Central memory CD8-positive, alpha-beta T cell (primary cell): ENCODE results near the gene CRADD.
"Not testable (repeated sequence)": the region's sequence is repeated elsewhere in the genome, so short reads cannot be mapped to it uniquely, and the experiment has no call there.

ENCODE experiments used
- ATAC-seq: fragments of 150-1000 bp; cut with Tn5 transposase; replicated peaks from 2 replicates; pipeline ENCODE4 v1.10.0; 2022; ENCODE audit warnings: mild to moderate bottlenecking, moderate FRiP score, moderate number of reproducible peaks; ENCODE audit not compliant: poor library complexity, severe bottlenecking; ENCODE audit errors: extremely low read depth
- DNase-seq, 2 donors: peaks; one replicate each; pipeline ENCODE4 v3.0.0; 2021; ENCODE audit warnings: low spot score in 2 of 2
- H3K27ac Mint-ChIP-seq: one replicate; pipeline ENCODE4 v1.8.0; 2022; ENCODE audit warnings: low read depth, mild to moderate bottlenecking, moderate library complexity, mixed read lengths
- H3K27me3 Mint-ChIP-seq: one replicate; pipeline ENCODE4 v1.8.0; 2022; ENCODE audit warnings: mixed read lengths
- H3K36me3 Mint-ChIP-seq: one replicate; pipeline ENCODE4 v1.8.0; 2022; ENCODE audit warnings: mild to moderate bottlenecking, moderate library complexity, mixed read lengths; ENCODE audit not compliant: insufficient read depth
- H3K4me1 Mint-ChIP-seq: one replicate; pipeline ENCODE4 v1.8.0; 2022; ENCODE audit warnings: mixed read lengths
- H3K4me3 Mint-ChIP-seq: one replicate; pipeline ENCODE4 v1.8.0; 2022; ENCODE audit warnings: mild to moderate bottlenecking, moderate library complexity, mixed read lengths
- H3K9me3 Mint-ChIP-seq: one replicate; pipeline ENCODE4 v1.8.0; 2022; ENCODE audit warnings: mixed read lengths

The CRADD gene

DNA sequence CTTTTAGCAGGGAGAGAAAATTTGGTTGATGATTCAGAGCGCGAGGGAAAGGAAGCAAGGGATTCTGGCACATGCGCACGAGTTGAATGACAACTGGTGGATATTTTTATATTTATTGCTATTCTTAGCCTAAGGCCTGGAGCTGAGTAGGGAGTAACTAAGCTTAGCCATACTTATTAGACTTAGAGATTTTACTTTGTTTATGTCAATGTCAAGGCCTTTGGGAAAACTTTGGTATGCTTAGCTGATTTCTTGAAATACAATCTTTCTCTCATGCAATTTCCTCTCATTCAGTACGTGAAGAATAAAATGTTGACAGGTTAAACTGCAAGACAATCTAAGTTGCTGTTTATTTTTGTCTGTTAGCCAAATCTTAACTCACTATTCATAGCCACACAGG, 101.1 kb downstream of the CRADD start:
- Mint-ChIP-seq H3K4me1 (peaks cover 11% of the 10 kb centered on the region), H3K36me3 (no peaks in the 10 kb centered on the region), H3K27ac (no peak overlapping the region), H3K9me3 (no peaks in the 10 kb centered on the region), H3K4me3 (no peak overlapping the region), H3K27me3 (no peaks in the 10 kb centered on the region)
- no peak for DNase-seq
- ATAC-seq = no peak

DNA sequence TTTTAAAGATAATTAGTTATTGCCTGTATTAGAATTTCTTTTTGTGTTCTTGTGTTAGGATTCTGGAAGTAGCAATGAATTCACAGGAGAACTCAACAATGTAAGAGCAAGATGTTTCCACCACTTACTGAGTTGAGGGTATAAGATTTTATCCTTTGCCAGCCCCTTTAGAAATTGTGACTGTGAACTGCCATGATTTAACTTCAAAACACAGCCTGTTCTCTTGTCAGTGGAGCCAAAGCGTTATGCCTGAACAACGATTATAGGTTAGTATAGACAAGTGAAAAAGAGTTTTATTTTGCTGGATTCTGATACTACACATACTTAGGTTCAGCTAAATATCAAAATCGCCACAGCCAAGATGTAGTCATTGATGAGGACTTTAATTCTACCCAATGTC, 101.6 kb downstream of the CRADD start:
- ATAC-seq (no peak), DNase-seq (no peak)
- H3K4me3 Mint-ChIP-seq = no peak overlapping the region
- no peaks in the 10 kb centered on the region for H3K27me3 Mint-ChIP-seq
- H3K9me3 Mint-ChIP-seq = no peaks in the 10 kb centered on the region
- peaks cover 9% of the 10 kb centered on the region for H3K4me1 Mint-ChIP-seq
- no peak overlapping the region for H3K27ac Mint-ChIP-seq
- H3K36me3 Mint-ChIP-seq = no peaks in the 10 kb centered on the region

DNA sequence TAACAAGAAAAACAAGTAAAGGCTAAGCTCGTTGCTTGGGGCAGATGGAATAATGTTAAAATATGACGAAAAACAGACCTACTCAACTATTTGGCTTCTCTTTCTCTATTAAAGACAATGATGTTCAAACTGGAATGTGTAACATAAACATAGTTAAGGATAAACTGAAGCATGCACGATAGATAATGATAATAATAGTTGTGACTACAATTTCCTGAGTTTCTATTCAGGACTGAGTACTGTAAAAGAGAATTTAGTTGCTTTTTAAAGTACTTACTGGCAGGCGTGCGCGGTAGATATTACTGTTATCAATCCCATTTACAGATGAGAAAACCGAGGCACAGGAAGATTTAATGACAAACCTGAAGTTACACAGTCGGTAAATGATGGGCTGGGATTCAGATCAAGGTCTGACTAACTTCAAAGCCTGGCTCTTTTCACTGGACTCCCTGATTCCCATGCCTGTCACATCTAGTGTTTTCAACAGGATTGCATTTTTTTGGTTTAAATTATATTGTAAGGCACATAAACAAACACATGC, 103.0 kb downstream of the CRADD start:
- no peaks in the 10 kb centered on the region for H3K27me3 Mint-ChIP-seq
- H3K4me1 Mint-ChIP-seq = peaks cover 18% of the 10 kb centered on the region
- no peaks in the 10 kb centered on the region for H3K36me3 Mint-ChIP-seq
- H3K27ac Mint-ChIP-seq = no peak overlapping the region
- DNase-seq = no peak
- ATAC-seq = no peak
- no peak overlapping the region for H3K4me3 Mint-ChIP-seq
- H3K9me3 Mint-ChIP-seq = no peaks in the 10 kb centered on the region

DNA sequence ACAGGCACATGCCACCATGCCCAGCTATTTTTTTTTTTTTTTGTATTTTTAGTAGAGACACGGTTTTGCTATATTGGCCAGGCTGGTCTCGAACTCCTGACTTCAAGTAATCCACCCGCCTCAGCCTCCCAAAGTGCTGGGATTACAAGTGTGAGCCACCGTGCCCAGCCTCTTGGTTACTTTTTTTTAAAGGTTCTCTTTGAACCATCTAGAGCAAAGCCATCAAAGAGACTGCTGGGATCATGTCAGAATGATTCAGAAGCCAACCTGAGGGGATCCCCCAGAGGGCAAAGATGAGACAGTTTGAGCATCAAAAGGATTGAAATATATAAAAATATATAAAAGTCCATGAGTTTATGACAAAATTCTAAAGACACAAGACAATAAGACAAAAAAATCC, 103.7 kb downstream of the CRADD start:
- H3K27ac Mint-ChIP-seq, H3K36me3 Mint-ChIP-seq, H3K9me3 Mint-ChIP-seq, ATAC-seq, H3K4me3 Mint-ChIP-seq, DNase-seq, H3K27me3 Mint-ChIP-seq: not testable (repeated sequence)
- H3K4me1 Mint-ChIP-seq = peaks cover 24% of the 10 kb centered on the region

DNA sequence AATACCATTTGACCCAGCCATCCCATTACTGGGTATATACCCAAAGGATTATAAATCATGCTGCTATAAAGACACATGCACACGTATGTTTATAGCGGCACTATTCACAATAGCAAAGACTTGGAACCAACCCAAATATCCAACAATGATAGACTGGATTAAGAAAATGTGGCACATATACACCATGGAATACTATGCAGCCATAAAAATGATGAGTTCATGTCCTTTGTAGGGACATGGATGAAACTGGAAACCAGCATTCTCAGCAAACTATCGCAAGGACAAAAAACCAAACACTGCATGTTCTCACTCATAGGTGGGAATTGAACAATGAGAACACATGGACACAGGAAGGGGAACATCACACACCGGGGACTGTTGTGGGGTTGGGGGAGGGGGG, 104.8 kb downstream of the CRADD start:
- H3K27me3 Mint-ChIP-seq, H3K9me3 Mint-ChIP-seq, ATAC-seq, DNase-seq, H3K27ac Mint-ChIP-seq, H3K36me3 Mint-ChIP-seq, H3K4me3 Mint-ChIP-seq: not testable (repeated sequence)
- peaks cover 18% of the 10 kb centered on the region for H3K4me1 Mint-ChIP-seq

DNA sequence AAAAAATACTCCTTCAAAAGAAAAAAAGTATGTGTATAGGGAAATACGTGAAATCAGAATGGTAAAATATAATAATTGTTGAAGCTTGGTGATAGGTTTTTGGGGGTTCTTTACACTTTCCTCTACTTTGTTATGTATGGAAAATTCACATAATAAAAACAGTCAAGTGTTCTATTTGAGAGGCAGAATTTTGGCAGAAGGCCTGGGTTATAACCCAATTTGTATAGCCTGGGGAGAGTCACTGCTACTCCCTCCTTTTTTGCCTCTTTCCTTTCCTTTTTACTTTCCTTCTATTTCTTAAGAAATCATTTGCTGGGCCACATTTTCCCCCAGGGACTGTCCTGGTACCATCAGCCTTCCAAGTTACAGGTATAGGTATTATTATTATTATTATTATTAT, 105.7 kb downstream of the CRADD start:
- H3K4me3 Mint-ChIP-seq = no peak overlapping the region

DNA sequence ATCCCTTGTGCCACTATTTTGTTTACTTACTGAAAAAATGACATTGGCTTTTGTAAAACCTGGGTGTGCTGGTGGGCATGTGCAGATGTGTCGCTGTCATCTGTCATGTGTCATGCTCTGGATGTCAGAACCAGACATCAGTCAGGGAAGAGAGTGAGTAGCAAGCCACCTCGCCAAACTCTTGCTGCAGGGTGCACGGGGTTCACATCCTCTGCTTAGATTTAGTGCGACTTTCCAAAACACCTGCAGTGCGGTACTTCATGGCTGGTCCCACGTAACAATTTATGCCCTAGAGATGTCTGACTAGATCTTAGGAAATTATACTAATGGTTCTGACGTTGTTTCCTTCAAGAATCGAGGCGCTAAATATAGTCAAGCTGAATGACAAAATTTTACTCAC, 106.7 kb downstream of the CRADD start:
- no peak overlapping the region for H3K27ac Mint-ChIP-seq
- H3K27me3 Mint-ChIP-seq = no peaks in the 10 kb centered on the region
- no peak for DNase-seq
- peaks cover 6% of the 10 kb centered on the region for H3K36me3 Mint-ChIP-seq
- H3K4me1 Mint-ChIP-seq = peaks cover 16% of the 10 kb centered on the region
- ATAC-seq = no peak
- no peak overlapping the region for H3K4me3 Mint-ChIP-seq
- no peaks in the 10 kb centered on the region for H3K9me3 Mint-ChIP-seq

More for the DNA sequence above, 105.7 kb downstream of the CRADD start:
- H3K27me3 Mint-ChIP-seq = no peaks in the 10 kb centered on the region
- DNase-seq = no peak
- H3K9me3 Mint-ChIP-seq = no peaks in the 10 kb centered on the region
- peaks cover 4% of the 10 kb centered on the region for H3K36me3 Mint-ChIP-seq
- H3K4me1 Mint-ChIP-seq = peaks cover 15% of the 10 kb centered on the region
- no peak for ATAC-seq
- no peak overlapping the region for H3K27ac Mint-ChIP-seq

DNA sequence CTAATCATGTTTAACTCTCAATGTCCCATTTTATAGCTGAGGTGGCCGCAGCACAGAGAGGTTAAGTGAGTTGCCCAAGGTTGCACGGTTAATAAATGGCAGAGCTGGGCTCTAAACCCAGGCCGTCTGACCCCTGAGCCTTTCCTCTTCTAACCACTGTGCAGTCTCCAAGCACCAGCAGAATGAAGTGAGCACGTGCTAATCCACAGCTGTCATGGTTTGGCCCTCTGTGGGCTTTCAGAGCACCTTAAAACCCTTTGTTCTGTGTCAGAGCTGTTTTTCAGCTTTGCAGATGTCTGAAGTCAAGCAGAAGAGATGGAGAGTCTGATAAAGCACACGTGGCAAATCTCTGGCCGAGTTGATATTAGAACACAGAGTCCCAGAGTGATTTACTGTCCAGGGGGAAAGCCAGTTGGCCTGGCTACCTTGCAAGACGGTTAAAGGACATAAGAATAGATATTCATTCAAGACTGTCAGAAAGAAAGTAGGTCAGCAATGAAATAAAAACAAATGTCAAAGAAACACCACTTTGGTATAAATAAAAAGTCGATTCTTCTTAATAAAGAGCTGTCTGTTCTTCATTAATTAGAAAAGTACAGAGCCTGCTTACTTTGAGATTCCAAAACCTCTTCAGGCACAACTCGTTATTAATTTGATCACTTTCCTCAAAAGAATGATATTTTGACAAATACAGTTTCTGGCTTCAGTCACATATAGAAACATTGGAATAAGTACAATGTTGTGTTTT, 107.3 kb downstream of the CRADD start:
- DNase-seq (no peak), ATAC-seq (peak; percentile 64)
- H3K36me3 Mint-ChIP-seq = peaks cover 6% of the 10 kb centered on the region
- no peak overlapping the region for H3K4me3 Mint-ChIP-seq
- peak overlapping the region; percentile 78 for H3K27ac Mint-ChIP-seq
- no peaks in the 10 kb centered on the region for H3K9me3 Mint-ChIP-seq
- peaks cover 23% of the 10 kb centered on the region for H3K4me1 Mint-ChIP-seq
- no peaks in the 10 kb centered on the region for H3K27me3 Mint-ChIP-seq

DNA sequence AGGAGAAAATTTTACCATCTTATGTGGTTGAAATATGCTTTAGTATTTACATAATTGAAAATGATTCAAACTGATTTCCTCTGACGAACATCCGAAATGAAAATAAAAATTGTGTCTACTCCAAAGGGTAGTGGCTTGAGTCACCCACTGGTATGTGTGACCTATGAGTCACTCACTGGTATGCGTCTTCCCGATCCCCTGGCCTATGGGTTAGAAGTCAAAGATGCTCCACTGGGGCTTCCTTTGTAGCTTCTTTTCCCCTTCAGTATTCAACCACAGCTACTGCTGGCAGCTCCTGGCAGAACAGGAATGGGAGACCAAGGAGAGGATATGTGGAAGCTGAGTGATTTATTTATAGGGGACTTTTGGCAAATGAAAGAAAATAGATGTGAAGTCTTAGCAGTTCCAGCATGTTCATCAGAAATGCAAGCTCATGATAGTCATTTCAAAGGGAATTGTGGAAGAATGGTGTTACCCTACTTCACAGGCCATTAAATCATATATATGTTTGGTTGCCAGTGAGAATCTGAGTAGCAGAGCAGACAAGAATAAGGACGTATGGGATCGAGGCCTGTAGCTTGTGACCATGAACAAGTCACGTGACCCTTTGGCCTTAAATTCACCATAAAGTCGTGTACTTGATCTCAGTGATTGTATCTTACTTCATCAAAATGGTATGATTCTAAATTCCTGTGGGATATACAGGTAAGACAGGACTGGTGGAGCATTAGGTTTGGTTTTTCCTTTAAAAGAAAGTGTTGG, 108.3 kb downstream of the CRADD start:
- Mint-ChIP-seq H3K4me3 (no peak overlapping the region), H3K27ac (peak overlapping the region; percentile 78), H3K9me3 (no peaks in the 10 kb centered on the region), H3K36me3 (peaks cover 6% of the 10 kb centered on the region), H3K27me3 (no peaks in the 10 kb centered on the region), H3K4me1 (peaks cover 25% of the 10 kb centered on the region)
- ATAC-seq (peak; percentile 59), DNase-seq (no peak)

DNA sequence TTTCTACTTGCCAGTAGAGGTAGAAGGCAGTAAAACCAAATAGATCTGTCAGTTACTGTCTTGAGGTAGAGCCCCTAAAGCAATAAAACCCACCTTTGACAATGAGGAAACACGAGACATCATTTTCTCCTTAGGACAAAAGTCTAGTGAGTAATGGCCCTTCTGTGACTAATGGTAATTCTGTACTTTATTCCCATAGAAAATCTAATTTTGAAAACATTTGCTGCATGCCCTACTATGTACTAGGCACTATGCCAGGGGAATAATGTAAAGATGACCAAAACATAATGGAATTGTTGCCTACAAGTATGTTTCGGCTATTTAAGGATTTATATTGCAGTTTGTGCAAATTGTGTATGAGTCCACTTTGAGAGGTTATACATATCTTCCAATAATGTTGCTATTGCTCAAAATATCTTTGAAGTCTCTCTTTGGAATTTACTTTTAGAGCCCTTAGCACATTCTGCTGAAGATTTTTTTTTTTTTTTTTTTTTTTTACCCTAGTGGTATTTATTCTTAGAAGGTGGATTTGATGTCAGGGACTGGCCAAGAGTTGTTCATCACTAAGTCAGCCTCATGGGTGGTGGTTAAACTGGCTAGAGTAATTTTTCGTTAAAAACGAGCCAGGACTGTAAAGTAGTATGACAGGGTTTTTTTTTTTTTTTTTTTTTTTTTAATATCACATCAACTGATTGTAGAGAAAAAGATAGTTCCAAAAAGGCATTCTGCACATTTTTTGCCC, 109.7 kb downstream of the CRADD start:
- ATAC-seq (no peak), DNase-seq (no peak)
- H3K4me3 Mint-ChIP-seq = no peak overlapping the region
- H3K27ac Mint-ChIP-seq = no peak overlapping the region
- no peaks in the 10 kb centered on the region for H3K9me3 Mint-ChIP-seq
- H3K4me1 Mint-ChIP-seq = peaks cover 25% of the 10 kb centered on the region
- H3K27me3 Mint-ChIP-seq = no peaks in the 10 kb centered on the region
- peaks cover 6% of the 10 kb centered on the region for H3K36me3 Mint-ChIP-seq

DNA sequence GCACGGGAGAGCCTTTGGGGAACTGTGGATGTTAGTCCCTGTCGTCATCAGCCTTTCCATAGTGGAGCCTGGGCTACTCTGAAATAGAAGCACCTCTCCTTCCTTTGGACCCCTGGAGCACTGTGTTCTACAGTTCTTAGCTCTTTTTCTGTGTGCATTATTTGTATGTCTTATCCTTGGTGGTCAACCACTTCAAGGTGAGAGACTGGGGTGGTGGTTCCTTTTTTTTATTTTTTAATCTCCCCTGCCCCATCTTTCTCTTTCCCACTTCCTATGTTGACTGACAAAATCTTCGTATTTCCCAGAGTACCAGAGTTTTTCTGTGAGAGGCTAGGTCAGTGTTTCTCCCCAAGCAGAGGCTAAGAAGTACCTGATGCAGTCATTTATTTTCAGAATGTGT, 111.7 kb downstream of the CRADD start:
- Mint-ChIP-seq H3K36me3 (peaks cover 6% of the 10 kb centered on the region), H3K4me3 (no peak overlapping the region), H3K4me1 (peaks cover 25% of the 10 kb centered on the region), H3K27ac (no peak overlapping the region), H3K27me3 (no peaks in the 10 kb centered on the region), H3K9me3 (no peaks in the 10 kb centered on the region)
- DNase-seq (no peak), ATAC-seq (no peak)

DNA sequence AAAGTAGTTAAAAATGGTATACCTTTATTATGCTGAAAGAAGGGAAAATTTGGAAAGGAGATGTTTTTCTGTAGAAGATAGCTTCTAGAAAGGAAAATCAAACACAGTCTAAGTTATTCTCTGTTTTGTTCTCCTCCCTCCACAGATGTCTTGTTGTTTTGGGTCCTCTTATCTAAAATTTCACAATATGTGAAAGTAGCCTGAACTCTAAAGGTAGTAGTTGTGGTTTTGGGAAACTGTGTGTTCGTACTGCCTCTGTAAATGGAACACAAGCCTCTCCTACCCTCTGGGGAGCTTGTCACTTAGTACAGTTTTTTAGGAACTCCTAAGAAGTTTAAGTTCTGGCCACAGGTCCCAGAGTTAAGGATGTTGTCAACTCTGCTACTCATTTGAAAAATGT, 112.6 kb downstream of the CRADD start:
- no peak for DNase-seq
- no peak overlapping the region for H3K4me3 Mint-ChIP-seq
- no peaks in the 10 kb centered on the region for H3K27me3 Mint-ChIP-seq
- H3K27ac Mint-ChIP-seq = no peak overlapping the region
- peaks cover 6% of the 10 kb centered on the region for H3K36me3 Mint-ChIP-seq
- H3K4me1 Mint-ChIP-seq = peaks cover 20% of the 10 kb centered on the region
- ATAC-seq = no peak
- H3K9me3 Mint-ChIP-seq = no peaks in the 10 kb centered on the region
